Nephron (organoid): Measurements from ENCODE around the gene ABCC11.

Experiments
- H3K27ac Mint-ChIP-seq, 3 experiments: 2 replicates each; pipeline ENCODE4 v1.8.0; 2020; ENCODE audit warnings: mixed read lengths in 3 of 3, mild to moderate bottlenecking in 2 of 3, moderate library complexity in 1 of 3
- H3K27me3 Mint-ChIP-seq: 2 replicates; pipeline ENCODE4 v1.8.0; 2021; ENCODE audit warnings: low read depth, mild to moderate bottlenecking, moderate library complexity, mixed read lengths
- H3K36me3 Mint-ChIP-seq: 2 replicates; pipeline ENCODE4 v1.8.0; 2020; ENCODE audit warnings: low read depth, mixed read lengths
- H3K4me1 Mint-ChIP-seq: 2 replicates; pipeline ENCODE4 v1.8.0; 2020; ENCODE audit warnings: mixed read lengths
- H3K4me3 Mint-ChIP-seq, 3 experiments: 2 replicates each; pipeline ENCODE4 v1.8.0; 2020; ENCODE audit warnings: mild to moderate bottlenecking in 3 of 3, mixed read lengths in 3 of 3, moderate library complexity in 2 of 3
- H3K9me3 Mint-ChIP-seq: 2 replicates; pipeline ENCODE4 v1.8.0; 2020; ENCODE audit warnings: mixed read lengths
- CTCF ChIP-seq, 3 experiments: fragments of 200-600 bp; sonication (generic); IDR thresholded peaks; one replicate each; pipeline ENCODE4 v1.5.0; 2021; ENCODE audit warnings: antibody characterized with exemption in 3 of 3; ENCODE audit not compliant: unreplicated experiment in 3 of 3

The ABCC11 gene

GRCh38 chr16:48132696-48133095 is 114.6 kb downstream of the ABCC11 start:
- no peaks in the 10 kb centered on the region for H3K36me3 Mint-ChIP-seq
- no peaks in the 10 kb centered on the region for H3K9me3 Mint-ChIP-seq
- H3K4me1 Mint-ChIP-seq: peaks cover 6% of the 10 kb centered on the region

DNA sequence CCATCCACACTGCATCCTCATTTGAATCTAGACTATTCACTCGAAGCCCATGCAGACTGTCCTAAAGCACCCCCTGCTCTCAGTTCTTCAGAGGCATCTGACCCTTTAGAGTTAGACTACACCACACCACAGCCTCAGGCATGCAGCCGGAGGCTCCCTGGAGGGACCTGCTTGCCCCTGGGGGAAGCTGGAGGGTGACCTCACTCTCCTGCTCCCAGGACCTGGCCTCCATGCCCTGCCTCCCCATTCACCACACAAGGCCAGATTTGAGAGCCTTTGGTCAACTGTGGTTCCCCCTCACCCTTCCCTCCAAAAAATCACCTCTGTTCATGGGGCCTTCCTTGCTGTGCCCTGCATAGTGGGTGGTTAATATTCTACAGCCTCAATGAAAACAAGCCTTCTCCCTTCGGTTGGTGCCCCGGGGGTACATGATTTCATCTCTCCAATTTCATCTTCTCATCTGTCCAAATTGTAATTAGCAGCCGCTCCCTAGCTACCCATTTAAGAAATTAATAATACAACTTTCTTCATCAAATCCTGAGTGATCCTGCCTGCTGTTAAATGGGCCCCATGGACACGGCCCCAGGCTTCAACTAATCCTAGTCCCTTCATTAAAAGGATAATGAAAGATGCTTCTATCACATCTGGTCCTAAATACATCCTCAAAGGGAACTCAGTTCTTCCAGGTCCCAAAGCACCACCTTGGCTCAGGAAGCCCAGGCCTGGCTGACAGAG is 116.0 kb downstream of the ABCC11 start:
- Mint-ChIP-seq H3K36me3 (no peaks in the 10 kb centered on the region), H3K4me3 (no peak overlapping the region), H3K27me3 (peaks cover 10% of the 10 kb centered on the region), H3K27ac (no peak overlapping the region), H3K4me1 (no peaks in the 10 kb centered on the region), H3K9me3 (no peaks in the 10 kb centered on the region)
- TF ChIP-seq CTCF (IDR thresholded peaks at IDR 0.05; ENCODE audit: unreplicated experiment in 3 of 3): no peak

More at GRCh38 chr16:48132696-48133095, 114.6 kb downstream of the ABCC11 start:
- Mint-ChIP-seq H3K4me3 (no peak overlapping the region), H3K27ac (no peak overlapping the region), H3K27me3 (peaks cover 10% of the 10 kb centered on the region)
- no peak for TF ChIP-seq CTCF (IDR thresholded peaks at IDR 0.05; ENCODE audit: unreplicated experiment in 3 of 3)

DNA sequence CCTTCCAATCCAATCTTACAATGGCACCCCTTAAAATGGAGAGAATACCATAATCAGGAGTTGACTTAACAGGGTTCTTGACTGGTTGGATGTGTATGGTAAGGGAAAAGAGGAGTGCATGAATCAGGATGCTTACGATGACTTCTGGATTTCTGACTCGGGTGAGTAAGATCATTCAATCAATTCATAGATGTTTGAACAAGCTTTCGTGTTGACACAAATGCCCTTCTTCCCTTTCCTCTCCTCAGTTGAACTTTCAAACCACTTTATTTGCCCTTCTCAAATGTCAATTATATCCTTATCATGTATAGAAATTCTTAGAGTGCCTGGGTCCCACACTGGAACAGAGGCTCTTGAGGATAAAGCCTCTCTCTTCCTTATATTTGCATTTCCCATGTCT is 117.4 kb downstream of the ABCC11 start:
- no peak for TF ChIP-seq CTCF (IDR thresholded peaks at IDR 0.05; ENCODE audit: unreplicated experiment in 3 of 3)
- Mint-ChIP-seq H3K27me3 (peaks cover 10% of the 10 kb centered on the region), H3K4me3 (no peak overlapping the region), H3K27ac (no peak overlapping the region), H3K36me3 (no peaks in the 10 kb centered on the region), H3K9me3 (no peaks in the 10 kb centered on the region), H3K4me1 (no peaks in the 10 kb centered on the region)

DNA sequence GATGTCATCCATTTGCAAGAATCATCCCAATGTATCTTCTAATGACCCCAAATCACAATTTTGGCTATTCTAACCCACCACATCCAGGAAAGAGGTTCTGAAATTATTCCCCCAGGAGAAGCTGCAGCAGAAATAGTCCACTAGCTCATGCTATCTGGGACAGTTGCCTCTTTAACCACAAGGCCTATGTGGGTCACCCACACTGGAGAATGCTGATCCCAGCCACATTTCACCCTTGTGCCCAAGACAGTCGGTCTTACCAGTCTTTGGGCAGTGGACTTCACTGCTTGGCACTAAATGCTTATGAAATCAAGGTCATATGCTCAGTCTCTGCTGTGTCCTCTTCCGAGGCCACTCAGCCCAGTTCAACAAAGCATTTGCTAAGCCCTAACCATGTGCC is 118.6 kb downstream of the ABCC11 start:
- H3K4me3 Mint-ChIP-seq: no peak overlapping the region
- TF ChIP-seq CTCF (IDR thresholded peaks at IDR 0.05; ENCODE audit: unreplicated experiment in 3 of 3): no peak
- no peaks in the 10 kb centered on the region for H3K36me3 Mint-ChIP-seq
- H3K9me3 Mint-ChIP-seq: no peaks in the 10 kb centered on the region
- H3K27me3 Mint-ChIP-seq: peaks cover 10% of the 10 kb centered on the region
- H3K27ac Mint-ChIP-seq: no peak overlapping the region
- H3K4me1 Mint-ChIP-seq: no peaks in the 10 kb centered on the region

DNA sequence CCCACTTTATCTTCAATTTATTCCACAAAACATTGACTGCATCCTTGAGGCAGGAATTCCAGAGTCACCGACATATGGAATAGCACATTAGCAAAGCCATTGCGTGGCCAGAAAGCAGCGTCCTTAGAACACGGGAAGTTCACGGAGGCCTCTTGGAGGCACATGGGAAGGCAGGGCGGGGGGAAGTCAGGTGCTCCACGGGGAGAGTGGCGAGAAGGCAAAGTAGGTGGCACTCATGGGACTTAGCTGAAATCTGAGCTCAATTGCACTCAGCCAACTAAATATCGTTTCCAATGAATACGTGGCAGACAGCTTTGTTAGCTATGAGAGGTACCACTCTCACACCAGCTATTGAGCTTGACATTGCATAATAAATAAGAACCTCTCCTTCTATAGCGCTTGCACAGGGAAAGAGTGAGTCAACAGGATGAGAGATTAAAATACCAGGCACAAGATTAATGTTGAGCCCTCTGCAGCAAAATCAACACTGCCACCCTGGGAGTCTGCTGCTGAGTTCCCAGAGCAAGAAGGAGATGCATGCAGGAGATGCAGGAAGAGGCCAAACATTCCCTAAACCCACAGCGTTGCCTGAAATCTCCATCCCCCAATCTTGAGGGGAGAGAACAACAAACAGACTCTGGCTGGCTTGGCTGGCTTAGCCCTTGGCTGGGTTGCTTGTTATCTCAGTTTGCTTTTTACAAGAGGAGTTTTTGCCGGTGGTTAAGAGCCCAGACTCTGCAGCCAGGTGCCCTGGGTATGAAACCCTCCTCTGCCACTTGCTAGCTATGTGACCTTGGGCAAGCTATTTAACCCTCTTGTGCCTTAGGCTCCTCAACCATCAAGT is 120.3 kb downstream of the ABCC11 start:
- Mint-ChIP-seq H3K36me3 (no peaks in the 10 kb centered on the region), H3K4me1 (no peaks in the 10 kb centered on the region), H3K9me3 (no peaks in the 10 kb centered on the region), H3K27me3 (peaks cover 13% of the 10 kb centered on the region), H3K27ac (no peak overlapping the region), H3K4me3 (no peak overlapping the region)
- TF ChIP-seq CTCF (IDR thresholded peaks at IDR 0.05; ENCODE audit: unreplicated experiment in 3 of 3): no peak
